T47D (cell line): Measurements from ENCODE around the gene UBL3.

Experiments used
- DNase-seq, 2 experiments: peaks; one replicate each; pipeline versions ENCODE4 v3.0.0 to v3.0.0-alpha.2; 2011 to 2012; ENCODE audit warnings: low read depth in 1 of 2, low spot score in 1 of 2
- JUND ChIP-seq: IDR thresholded peaks from 2 replicates; pipeline ENCODE4 v1.6.1; 2012; ENCODE audit warnings: low read depth
- in situ Hi-C: cut with HindIII; loops from 2 replicates; pipeline ENCODE4 v1.10.0; 2016; ENCODE audit warnings: low sequenced_read_pairs, low pct_unique_long_range_greater_than_20kb

The UBL3 gene

GRCh38 chr13:29878101-29878500 is 27.7 kb upstream of the UBL3 start:
- TF ChIP-seq JUND: no peak
- in situ Hi-C loops: no loop called here
- no peak for DNase-seq

DNA sequence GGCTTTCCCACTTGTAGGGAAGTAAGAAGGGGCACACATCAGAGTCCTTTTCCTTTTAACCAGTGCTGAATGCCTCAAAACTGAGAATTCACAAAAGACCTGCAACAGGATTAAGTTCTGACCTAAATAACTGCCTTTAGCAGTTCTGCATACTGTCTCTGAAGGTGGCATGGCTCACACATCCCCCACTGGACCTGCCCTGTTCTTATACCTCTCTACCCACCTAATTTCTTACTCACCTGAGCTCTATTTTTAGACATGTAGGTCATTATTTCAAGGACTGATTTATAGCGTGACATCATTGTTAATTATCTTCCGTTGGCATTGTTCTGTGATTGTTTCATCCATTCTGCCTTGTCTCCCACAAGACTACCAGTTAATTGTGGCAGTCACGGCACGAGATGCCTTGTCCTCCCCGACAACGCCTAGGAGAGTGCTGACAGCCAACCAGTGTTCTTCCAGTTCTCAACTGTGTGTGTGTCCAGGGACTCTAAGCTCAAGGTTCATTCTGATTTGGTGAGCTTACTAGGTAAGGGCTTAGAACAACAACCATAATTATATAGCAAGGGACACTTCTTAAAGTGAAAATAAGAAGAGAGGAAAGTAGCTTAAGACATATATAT is 27.1 kb upstream of the UBL3 start:
- in situ Hi-C loops: no loop called here
- no peak for TF ChIP-seq JUND
- no peak for DNase-seq

DNA sequence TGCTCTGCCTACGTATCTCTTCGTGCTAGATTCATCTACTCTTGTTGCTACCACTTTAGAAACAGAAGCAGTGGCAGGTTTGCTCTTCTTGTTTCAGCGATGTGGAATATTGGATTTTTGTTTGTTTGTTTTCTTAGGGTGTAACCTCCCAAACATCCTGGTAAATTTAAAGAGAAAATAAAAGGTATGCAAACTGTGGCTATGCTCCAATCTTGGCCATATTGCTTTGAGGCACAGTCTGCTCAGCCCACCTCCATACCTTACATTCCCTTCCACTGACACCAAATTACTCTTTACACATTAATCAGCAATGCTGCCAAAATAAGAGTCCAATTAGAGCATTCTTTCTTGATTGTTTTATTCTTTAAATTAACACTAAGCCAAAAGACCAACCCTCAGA is 25.2 kb upstream of the UBL3 start:
- DNase-seq: peak in 1 of 2 experiments; percentile 77
- in situ Hi-C loops: no loop called here
- TF ChIP-seq JUND: peak; percentile 75; the same call in 1 of the 2 replicates

GRCh38 chr13:29868581-29868980 is 18.2 kb upstream of the UBL3 start:
- DNase-seq: no peak
- TF ChIP-seq JUND: no peak
- in situ Hi-C loops: no loop called here

GRCh38 chr13:29865934-29866333 is 15.5 kb upstream of the UBL3 start:
- peak in 1 of 2 experiments; percentile 32 for DNase-seq
- TF ChIP-seq JUND: no peak
- in situ Hi-C loops: no loop called here

- DNase-seq: no peak
- in situ Hi-C loops: no loop called here
- no peak for TF ChIP-seq JUND
Observed at GRCh38 chr13:29861694-29862110, 11.3 kb upstream of the UBL3 start.

- no peak for TF ChIP-seq JUND
- in situ Hi-C loops: no loop called here
- DNase-seq: no peak
Observed at GRCh38 chr13:29859971-29860370, 9.6 kb upstream of the UBL3 start.

DNA sequence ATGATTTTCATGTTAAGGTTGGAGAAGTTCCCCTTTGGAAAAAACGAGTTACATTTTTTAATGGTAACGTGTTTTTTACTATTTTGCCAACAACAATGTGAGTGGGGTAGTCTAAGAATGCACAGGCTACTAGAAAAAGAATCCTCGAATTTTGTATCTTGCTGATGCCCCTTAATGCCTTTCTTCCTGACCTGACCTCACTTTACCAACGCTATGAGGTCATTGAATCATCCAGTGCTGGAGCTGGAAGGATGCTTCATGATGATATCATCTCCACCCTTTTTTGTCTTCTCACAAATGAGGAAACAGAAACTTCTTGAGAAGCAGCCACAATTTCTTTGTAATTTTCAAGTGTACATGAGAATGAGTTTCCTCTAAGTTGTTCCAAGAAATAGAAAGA is 8.2 kb upstream of the UBL3 start:
- in situ Hi-C loops: no loop called here
- no peak for TF ChIP-seq JUND
- no peak for DNase-seq

- DNase-seq: no peak
- in situ Hi-C loops: no loop called here
- no peak for TF ChIP-seq JUND
Observed at GRCh38 chr13:29858231-29858630, 7.8 kb upstream of the UBL3 start.

- TF ChIP-seq JUND: peak; percentile 27; the same call in 1 of the 2 replicates
- DNase-seq: no peak
- in situ Hi-C loops: no loop called here
Observed at GRCh38 chr13:29857085-29857484, 6.7 kb upstream of the UBL3 start.

DNA sequence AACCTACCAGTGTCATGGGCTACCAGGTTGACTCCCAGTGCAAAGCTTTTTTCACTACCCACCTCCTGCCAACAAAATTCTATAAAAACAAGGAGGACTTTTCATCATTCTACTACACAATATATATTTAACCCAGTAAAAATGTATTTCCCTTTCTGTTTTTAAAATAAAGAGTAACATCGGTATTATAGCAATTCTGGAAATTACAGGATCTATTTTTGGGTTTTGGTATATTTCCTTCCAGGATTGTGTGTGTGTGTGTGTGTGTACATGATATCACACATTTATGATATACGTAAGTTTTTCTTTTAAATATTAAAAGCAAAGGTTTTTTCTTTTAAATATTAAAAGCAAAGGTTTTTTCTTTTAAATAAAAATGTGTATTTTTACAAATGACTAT is 6.0 kb upstream of the UBL3 start:
- in situ Hi-C loops: no loop called here
- TF ChIP-seq JUND: no peak
- no peak for DNase-seq

- DNase-seq: no peak
- no peak for TF ChIP-seq JUND
- in situ Hi-C loops: no loop called here
Observed at GRCh38 chr13:29855784-29856183, 5.4 kb upstream of the UBL3 start.

DNA sequence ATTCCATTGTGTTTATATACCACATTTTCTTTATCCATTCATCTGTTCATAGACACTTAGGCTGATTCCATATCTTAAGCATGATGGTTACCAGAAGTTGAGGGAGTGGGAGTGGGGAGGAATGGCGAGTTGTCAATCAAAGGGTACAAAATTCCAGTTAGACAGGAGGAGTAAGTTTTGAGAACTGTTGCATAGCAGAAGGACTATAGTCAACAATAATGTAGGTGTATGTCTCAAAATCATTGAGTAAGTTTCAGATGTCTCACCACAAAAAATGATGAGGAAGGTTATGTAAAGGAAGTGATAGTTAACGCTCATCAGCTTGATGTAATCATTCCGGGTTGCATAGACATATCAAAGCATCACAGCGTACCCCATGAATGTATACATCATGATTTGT is 4.6 kb upstream of the UBL3 start:
- in situ Hi-C loops: no loop called here
- no peak for TF ChIP-seq JUND
- no peak for DNase-seq

- no peak for DNase-seq
- no peak for TF ChIP-seq JUND
- in situ Hi-C loops: no loop called here
Observed at GRCh38 chr13:29853131-29853530, 2.7 kb upstream of the UBL3 start.
